ENCODE data around the gene C1QL4.

C1QL4 gene

DNA sequence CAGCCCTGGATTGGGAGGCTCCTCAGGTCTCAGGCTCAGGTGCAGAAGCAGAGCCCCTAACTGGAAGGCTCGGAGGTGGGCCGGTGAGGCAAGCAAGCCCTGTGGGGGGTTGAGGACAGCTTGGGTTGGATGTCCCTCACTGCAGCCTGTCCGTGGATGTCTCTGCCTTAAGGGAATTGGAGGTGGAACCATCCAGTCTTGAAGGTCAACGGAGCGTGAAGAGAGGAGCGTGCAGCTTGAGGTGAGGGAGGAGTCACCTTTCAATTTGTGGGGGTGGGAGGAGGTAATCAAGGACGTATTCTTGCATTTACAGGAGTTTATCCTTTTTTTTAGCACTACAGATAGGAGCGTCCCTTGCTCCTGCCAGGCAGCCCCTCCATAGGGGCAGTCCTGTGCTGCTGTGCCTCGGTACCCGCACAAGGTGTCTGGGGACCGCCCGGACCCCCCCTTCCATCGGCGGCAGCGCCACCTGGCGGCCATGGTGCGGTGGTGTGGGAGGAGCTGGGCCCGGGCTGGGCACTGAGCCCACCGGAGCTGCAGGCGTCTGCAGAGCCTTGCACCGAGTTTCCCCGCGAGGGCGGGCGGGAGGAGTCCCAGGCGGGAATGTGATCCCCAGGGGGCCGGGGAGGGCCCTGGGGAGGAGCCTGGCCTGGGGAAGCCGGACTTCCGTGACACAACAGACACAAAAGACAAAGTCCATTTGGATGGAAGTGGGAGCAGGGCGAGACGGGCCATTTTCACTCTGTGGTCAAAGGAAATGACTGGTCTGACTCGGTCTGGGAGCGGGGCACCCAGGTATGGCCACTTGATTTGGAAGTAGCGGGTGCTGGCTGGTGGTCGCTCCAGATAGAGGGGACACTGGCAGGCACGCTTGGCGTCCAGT lies 10.6 kb upstream of the C1QL4 start:
- no peak for DNase-seq (ENCODE audit: low read depth, low spot score)

DNA sequence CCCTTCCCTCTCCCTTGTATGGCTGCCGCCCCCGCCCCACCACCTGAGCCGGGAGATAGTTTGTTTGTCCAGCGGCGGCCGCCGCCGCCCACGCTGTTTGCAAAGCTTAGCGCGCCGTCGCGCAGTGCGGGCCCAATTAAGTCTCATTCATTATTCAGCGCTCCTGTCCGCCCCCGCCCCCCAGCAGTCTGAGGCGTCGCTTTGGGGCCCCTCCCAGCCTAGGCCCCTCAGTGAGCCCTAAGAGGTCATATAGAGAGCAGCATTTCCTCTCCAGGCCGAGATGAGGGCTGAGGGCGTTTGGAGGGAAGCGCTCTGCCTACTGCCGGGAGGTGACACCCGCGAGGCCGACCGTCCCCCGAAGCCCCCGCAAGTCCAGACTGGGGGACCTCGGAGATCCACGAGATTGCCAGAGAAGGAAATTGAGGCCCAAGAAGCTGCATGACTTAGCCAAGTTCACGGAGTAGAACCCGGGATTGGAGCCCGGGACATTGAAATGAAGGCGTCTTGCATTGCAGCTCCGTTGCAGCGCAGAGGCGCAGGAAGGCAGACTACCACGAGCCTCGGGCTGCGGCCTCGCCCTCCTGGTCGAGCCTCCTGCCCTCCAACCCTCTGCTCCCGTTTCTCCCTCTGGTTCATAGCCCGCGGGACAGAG lies 9.8 kb upstream of the C1QL4 start, which contains the start of gene DNAJC22:
TSS of gene DNAJC22 (plus strand) at position 230 of the 652 bp plus-strand sequence. CDS start 1,985 bp downstream, outside the sequence.
- DNase-seq (ENCODE audit: low read depth, low spot score) = no peak

DNA sequence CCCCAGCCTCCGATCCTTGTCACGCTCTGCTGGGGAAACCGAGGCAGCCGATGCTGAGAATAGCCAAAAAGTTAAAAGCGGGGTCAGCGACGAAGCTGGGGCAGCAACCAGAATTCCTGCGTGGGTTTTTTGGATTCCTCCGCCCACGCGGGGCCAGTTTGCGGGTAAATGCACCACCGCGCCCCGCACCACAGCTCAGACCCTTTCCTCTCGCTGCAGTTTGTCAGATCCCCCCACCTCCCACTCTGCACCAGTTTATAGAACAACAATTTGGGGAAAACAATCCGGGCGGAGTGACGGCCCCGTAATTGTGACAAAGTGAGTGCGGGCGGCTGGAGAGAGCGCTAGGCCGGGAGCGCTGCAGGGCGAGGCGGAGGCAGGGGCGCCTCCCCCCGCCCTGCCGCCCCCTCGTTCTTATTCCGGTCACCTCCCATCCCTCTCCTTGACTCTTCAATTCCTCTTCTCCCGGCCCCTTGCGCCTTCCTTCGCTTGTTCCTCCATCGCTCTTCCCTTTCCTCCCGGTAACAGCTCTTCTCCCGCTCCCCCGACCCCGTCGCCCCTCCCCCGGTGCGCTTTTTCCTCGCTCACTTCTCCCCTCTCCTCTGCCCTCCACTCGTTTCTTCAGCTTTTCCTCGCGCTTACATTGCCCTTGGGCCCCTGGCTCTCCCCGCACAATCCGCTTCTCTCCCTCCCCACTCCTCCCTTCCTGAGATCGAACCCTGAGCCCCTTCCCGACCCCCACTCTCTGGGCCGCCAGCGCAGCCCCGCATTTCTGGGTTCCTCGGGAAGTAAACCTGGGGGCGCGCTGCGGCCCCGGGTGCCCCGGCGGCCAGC lies 9.1 kb upstream of the C1QL4 start:
- DNase-seq (ENCODE audit: low read depth, low spot score) = no peak

DNA sequence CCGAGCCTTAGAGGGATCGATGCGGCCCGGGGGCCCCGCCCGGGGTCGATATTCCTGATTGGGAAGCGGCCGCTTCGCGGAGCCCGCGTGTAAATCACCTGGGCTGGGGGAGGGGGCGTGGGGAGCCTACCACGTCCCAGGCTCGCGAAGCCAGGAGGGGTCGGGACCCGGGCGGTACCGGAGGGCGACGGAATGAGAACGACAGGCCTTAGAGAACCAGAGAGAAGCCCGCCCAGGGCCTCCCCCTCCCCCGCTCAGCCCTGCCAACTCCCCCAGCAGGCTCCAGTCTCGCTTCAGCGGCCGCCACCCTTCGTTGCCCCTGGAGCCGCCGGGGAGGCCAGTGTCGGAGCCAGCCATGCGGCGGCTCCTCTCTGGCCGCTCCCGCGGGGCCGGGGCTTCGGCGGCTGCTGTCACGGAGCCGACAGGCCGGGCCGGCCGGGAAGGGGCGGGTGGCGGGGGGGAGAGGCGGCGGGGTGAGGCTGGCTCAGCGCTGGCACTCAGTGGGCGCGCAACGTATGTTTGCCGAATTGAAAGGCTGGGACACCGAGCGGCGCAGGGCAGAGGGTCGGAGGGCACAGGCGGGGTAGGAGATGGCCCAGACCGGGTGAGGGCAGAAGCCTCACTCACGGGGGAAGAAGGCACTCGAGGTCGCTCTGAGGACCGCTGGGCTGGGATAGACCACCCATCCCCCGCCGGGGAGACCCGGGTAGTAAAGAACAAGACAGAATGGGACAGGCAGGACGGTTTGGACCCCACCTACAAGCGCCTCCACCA lies 8.2 kb upstream of the C1QL4 start:
- no peak for DNase-seq (ENCODE audit: low read depth, low spot score)

DNA sequence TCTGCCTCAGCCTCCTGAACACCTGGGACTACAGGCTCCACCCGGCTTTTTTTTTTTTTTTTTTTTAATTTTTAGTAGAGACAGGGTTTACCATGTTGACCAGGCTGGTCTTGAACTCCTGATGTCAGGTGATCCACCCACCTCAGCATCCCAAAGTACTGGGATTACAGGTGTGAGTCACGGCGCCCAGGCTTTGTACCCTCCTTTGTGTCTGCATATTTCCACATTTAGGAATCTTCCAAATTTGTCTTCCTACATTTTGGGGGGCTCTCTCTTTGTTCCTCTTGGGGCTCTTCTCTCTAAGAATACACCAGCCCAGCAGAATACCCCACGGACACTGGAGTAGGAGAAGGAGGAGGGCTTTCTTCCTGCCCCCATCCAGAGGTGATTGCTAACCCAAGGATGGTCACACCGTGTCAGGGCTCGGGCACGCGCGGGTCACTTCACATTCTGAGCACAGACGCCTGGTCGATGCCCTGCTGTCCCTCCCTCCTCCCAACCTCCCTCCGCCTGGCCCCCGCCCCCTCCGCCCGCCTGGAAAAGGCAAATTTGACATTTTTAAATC lies 7.6 kb upstream of the C1QL4 start:
- no peak for DNase-seq (ENCODE audit: low read depth, low spot score)

DNA sequence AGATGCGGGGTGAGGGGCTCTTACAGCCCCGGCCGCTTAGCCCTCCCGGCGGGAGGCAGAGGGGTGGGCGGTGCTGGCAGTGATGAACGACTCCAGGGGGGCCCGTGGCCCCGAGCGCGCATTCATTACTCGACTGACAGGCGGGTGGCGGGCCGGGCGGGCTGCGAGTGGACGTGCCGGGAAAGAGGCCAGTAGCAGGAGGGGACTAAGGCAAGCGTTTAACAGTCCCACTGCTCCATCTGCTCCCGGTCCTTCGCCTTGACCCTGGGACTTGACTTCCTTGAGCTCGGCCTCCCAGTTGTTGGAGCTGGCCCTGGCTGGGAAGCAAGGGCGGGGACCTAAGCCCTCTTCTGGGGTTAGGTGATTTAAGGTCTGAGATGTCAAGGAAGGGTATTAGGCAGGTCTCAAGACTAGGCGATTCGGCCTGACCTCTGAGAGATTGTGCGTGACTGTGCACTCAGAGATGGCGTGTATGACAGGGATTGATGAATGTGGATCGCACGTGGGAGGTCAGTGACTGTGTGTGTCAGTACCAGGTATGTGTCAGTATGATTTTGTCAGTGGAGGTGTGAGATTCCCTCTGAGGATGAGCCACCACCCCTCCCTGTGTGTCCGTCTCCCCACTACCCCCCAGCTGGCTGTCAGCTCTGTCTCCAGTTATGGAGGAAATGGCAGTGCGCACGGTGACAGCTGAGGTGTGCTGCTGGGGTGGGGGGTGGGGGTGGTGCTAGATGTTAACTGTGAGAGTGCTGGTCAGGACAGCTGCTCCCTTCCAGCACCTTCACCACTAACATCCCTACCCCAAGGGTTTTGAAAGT lies 6.1 kb upstream of the C1QL4 start:
- DNase-seq (ENCODE audit: low read depth, low spot score) = no peak

DNA sequence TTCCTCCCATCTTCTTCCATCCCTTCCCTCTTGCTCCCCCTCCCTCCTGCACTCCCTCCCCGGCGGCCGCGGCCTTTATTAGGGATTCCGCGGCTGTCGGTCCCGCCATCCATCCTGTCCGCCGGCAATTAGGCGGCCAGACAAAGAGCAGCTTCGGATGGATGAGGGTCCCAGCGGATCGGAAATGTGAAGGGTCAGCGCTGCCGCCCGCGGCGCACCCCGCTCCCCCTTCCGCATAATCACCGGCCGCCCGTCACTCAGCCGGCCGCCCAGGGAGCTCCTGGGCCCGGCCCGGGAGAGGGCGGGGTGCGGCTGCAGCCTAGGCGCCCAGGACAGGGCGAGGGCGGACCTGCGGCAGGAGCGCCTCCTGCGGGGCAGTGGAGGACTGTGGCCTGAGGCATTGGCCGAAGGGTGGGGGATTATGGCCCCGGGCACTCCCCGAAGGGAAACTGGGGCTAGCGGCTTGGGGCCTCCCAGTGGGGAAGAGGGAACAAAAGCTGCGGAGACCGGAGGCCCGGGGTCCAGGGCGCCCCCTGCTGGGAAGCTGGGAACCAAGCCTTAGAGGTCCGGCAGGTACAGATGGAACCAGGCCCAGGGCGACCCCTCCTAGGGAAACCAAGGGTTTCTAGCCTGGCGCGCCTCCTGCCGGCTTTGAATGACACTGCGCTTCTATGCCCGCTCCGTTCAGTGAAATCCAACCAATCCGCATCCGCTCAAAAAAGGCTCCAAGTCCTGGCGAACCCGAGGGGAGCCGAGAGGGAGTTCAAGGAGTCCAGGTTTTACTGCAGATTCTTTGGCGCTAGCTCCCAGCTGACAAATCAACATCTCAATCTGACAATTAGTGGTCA lies 5.3 kb upstream of the C1QL4 start:
- no peak for DNase-seq (ENCODE audit: low read depth, low spot score)

DNA sequence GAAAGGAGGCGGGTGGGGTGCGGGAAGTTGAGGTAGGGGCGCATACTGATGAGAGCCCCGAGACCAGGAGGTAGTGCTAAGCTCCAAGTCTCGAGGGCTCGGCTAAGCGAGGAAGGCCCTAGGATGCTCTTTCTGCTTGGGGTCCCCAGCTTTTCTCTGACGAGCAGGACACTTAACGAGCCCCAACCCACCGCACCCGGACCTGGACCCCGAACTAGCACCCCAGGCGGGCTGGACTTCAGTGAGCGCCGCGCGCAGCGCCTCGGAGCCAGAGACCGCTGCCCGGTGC lies 4.7 kb upstream of the C1QL4 start:
- no peak for DNase-seq (ENCODE audit: low read depth, low spot score)

DNA sequence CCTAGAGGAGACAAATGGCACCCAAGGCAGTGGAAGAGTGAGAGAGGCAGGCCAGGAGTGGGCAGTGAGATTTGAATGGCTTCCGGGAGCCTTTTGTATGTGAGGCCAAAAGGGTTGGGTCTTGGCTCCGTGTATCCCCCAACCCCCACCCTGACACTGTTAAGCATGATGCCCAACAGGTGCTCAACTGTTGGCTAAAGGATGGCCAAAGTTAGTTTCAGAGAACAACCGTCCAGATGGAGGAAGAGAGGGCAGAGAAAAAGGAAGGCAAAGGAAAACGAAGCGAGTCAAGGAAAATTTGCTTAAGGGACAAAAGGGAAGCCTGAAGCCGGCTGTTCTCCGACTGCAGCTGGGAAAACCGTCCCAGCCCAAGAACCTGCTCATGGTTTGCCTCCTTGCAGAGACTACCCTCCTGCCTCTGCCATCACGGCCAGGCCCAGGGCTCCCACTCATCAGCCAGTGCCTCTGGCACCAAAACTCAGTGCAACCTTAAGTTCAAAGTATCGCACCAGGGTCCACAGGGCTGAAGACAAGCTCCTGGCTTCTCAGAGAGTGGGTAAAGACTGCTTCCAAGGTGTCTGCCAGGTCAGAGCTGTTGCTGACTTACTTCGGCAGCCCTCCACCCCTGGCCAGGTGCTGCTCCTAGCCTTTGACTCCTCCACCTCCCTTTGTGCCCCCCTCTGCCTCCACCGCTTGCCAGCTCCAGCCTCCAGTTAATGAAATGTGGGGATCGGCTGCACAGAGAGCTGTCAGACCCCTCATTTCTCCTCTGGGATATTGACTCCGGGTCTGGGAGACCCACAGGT lies 4.2 kb upstream of the C1QL4 start:
- DNase-seq (ENCODE audit: low read depth, low spot score) = no peak

DNA sequence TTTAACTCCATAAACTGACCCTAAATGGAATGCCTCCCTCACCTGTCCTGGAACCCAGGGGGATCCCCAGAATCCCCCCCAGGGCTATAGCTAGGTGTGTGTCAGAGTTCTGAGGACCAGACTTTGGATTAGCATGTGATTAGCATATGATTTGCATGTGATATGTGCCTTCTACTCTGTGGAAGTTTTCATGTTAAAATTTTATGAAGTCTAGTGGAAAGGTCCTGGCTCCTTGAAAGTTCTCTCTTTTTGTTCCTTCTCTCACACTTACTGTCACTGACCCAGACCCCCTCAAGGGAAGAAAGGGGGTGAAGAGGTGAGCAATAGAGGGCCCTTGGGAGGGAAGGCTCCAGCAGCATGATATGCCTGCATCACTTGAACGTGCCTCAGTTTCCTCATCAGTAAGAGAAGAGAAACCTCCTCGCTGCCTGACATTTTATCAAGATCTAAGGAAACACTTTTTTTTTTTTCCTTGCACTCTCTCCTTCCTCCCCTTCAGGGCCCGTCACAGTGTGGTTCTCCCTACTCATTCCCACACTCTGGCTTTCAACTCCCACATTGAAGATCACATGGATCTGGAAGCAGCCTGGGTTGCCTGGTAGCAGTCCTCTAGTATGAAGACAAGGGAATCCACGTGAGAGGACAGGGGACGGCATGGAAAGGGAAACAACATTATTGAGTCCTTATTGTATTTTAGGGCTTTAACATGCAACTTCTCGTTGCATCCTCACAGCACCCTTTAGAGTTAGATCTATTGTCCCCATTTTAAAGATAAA lies 3.3 kb upstream of the C1QL4 start:
- no peak for DNase-seq (ENCODE audit: low read depth, low spot score)

DNA sequence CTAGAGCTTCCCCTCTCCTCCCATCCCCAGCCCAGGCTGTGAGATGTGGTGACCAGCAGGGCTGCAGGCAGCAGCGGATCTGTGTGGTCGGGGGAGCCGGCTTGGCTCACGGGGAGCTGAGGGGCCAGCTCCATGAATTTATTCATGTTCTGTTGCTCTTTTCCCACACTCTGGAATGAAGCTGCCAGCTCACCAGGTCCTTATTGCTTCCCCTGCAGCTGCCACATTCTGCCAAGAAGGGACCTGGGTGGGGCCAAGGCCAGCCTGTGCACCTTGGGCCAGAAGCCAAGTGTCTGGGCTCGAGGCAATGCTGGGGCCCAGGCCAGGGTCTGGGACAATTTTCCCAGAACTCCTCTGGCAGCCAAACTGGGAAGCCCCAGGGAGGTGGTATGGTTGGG lies 2.5 kb upstream of the C1QL4 start:
- DNase-seq (ENCODE audit: low read depth, low spot score) = no peak

DNA sequence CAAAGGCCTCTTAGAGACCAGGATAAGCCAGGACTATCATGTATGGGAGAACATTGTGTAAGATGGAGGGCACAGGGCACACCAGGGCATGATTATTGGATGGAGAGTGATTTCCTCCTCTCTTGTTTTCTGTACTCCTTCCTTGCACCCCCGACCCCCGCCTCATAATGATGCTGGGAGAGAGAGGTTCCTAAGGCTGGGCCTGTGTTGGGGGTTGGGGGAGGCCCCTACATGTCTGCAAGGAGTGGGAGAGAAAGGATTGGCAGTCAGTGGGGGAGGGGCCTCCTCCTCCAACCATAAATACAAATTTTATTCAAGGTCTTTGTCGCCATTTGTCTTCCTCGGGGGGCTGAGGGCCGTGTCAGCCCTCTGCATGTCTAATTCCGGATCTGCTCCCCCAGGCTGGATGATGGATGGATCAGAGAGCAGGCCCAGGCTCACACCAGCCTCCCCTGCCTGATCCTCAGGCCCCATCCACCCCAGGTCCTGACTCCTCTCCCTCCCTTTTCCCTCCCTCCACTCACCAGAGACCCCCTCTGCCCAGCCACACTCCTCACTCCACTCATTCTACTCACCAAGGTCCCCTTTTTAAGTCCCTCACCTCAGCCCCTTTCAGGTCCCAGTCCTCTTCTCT lies 2.0 kb upstream of the C1QL4 start:
- DNase-seq (ENCODE audit: low read depth, low spot score) = no peak

DNA sequence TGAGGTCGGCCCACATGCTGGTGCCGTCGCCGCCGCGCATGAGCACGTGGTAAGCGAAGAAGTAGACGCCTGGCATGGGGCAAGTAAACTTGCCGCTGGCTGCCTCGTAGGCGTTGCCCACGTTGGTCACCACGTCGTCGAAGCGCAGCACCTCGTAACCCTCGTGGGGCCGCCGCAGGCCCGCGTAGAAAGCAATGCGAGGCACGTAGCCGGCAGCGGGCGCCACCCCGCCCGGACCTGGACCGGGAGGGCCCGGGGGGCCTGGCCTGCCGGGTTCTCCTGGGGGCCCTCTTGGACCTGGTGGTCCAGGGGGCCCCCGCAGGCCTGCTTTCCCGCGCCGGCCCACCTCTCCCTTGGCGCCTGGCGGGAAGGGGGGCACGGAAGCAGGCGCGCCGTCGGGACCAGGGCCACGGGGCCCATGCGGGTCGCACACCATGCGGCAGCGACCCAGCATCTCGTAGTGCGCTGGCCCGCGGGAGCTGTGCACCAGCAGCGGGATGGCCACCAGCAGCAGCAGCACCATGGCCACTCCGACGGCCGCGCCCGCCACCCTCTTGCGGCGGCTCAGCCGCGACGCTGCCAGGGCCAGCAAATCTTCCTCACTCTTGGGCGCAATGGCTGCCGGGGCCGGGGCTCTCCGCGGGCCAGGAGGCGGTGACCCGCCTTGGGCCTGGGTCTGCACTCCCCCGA lies 888 bp downstream of the C1QL4 start:
- no peak for DNase-seq (ENCODE audit: low read depth, low spot score)

DNA sequence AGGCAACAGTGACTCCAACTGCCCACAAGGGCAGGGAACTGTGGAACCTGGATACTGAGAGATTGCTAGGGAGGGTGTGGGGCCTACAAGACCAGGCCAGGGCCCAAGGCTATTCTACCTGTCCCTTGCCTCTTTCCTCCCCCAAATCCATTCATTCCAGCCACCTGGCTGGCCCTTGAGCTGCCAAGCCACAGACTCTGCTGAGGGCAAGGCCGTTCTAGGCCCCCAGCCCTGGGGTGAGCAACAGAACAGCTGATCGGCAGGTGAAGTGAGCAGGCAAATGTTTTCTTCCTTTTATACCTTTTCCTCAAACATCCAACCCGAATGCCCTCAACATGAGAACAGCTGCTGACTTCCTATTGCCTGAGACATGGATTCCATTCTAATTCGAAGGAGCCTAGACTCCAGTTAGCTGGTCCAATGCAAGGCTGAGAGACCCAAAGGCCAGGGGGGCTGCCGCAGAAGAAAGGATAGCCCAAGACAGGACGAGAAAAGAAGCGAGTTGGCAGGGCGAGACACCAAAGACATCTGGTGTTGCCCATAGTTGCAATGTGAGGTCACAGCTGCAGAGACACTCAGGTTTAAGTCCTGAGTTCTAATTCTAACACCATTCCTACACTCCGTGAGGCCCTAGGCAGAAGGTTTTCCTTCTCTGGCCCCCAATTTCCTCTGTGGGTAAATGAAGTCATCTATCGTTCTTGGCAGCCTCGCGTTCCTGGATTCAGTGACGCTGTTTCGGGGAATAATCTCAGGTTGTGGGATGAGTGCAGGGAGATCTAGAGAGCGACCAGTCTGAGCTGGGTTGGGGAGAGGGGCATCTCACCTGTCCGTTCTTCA lies 1.7 kb downstream of the C1QL4 start:
- no peak for DNase-seq (ENCODE audit: low read depth, low spot score)

DNA sequence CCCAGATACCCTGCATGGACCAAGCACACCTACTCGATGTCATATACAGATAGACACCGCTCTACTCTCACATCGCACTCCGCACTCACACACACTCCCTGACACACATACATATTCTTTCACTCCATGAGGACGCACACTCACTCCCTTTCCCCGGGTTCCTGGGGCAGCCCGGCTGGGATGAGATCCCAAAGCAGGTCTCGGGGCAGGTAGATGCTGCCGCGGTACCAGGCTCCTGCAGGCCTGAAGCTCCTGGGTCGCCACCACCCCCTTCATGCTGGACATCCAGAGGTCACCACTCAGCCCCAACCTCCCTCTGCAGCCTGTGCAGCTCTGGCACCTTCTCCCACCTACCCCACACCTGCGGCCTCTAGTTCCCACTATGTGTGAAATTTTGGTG lies 2.3 kb downstream of the C1QL4 start:
- DNase-seq (ENCODE audit: low read depth, low spot score) = no peak

DNA sequence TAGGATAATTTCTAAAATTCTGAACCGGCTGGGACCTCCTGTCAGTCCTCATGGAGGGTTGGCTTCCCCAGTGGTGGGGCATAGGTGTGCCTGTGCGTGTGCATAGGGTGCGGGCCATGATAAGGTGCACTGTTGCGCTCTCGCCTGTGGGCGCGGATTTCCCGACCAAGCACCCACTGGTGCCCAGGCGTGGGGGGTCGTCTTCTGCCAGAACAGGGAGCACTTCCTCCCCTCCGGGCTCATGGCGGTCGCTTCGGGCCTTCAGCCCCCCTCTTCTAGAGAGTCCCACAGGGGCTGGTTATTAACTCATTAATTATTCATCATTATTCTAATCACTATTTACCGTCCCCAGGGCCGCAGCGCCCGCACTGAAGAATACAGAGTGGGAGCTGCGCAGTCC lies 2.8 kb downstream of the C1QL4 start:
- no peak for DNase-seq (ENCODE audit: low read depth, low spot score)

Measured in brain pericyte (primary cell).